ENCODE results near the gene MRPL53. TPM values are rescaled to one million over a fixed set of nuclear protein-coding genes. Genes with fewer than 3 reads are reported as not detected.

The MRPL53 gene
- total and polyA plus RNA-seq, 2 of the 13 experiments (the other 11 are each of a cell fraction or from before 2014, with no cell fraction given) = 34.3 to 51.9 TPM

DNA sequence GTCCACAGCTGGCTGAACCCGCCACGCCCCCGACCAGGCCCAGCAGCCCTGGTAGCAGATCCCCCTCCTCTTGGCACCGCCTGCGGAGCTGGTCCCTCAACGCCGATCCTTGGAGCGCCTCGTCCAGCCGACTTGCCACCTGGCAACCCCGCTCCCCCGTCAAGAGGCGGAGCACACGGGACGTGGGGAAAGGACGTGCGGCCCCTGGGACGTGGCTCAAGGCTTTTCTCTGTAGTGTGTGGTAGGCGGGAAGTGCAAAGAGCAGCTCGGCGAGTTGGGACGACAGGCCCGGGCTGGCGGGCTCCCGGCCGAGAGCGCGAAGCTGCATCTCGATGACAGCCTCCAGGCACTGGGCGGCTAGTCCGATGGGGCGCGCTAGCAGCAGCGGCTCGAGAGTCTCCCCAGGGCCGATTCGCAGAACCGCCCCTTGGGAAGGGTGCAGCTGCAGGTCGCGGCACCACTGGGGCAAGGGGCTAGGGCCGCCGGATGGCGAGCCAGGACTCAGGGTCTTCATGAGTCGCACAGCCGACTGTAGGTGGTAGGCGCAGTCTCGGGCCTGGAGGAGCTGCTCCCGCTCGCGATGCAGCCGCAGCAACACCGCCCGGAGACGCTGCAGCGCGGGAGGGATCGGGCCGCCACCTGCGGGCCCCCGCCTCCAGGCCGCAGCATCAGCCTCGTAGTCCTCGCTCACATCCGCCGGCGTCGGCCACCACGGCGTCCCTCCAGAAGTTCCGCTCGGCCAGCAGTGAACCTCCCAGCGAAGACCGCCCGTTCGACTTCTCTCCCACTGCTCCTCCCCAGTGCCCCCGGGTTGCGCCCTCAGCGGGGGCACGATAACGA, 9.7 kb upstream of the MRPL53 start (continued):
- TF ChIP-seq MYNN (CRISPR knock-in tag; IDR thresholded peaks at IDR 0.05; ENCODE audit: low read depth) (no peak), NCOR1 (IDR thresholded peaks at IDR 0.05; ENCODE audit: borderline replicate concordance, low read length) (no peak), ZFX (CRISPR knock-in tag; IDR thresholded peaks at IDR 0.05; ENCODE audit: low read depth) (peak; percentile 96), ZBTB3 (CRISPR knock-in tag; IDR thresholded peaks at IDR 0.05; ENCODE audit: borderline replicate concordance, low read depth) (0 out of 2 replicates have a peak, but pooled peaks have one; percentile 59), MTF1 (CRISPR knock-in tag; IDR thresholded peaks at IDR 0.05) (0 out of 2 replicates have a peak, but pooled peaks have one; percentile 30), NR2F2 (IDR thresholded peaks at IDR 0.05; ENCODE audit: borderline replicate concordance, low read depth) (no peak), ZNF367 (CRISPR knock-in tag; IDR thresholded peaks at IDR 0.05; ENCODE audit: borderline replicate concordance) (peak; percentile 55), ZNF883 (CRISPR knock-in tag; IDR thresholded peaks at IDR 0.05; ENCODE audit: not compliant biosample characterization) (peak; percentile 80), MTF2 (CRISPR knock-in tag; IDR thresholded peaks at IDR 0.05; ENCODE audit: borderline replicate concordance) (peak; percentile 96; the same call in 1 of the 2 replicates), TOE1 (CRISPR knock-in tag; IDR thresholded peaks at IDR 0.05) (no peak; the same call in 1 of the 2 replicates), ZNF724P (CRISPR knock-in tag; IDR thresholded peaks at IDR 0.05; ENCODE audit: borderline replicate concordance) (peak; percentile 57), AGO1 (IDR thresholded peaks at IDR 0.05; ENCODE audit: low read depth, low read length, poor library complexity, severe bottlenecking) (peak; percentile 81), ZNF747 (CRISPR knock-in tag; IDR thresholded peaks at IDR 0.05; ENCODE audit: borderline replicate concordance) (peak; percentile 48; the same call in 1 of the 2 replicates), ZNF777 (CRISPR knock-in tag; IDR thresholded peaks at IDR 0.05) (peak; percentile 72)
- TF ChIP-seq, protein P1, sequence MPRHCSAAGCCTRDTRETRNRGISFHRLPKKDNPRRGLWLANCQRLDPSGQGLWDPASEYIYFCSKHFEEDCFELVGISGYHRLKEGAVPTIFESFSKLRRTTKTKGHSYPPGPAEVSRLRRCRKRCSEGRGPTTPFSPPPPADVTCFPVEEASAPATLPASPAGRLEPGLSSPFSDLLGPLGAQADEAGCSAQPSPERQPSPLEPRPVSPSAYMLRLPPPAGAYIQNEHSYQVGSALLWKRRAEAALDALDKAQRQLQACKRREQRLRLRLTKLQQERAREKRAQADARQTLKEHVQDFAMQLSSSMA (CRISPR knock-in tag; IDR thresholded peaks at IDR 0.05) = peak; percentile 45; the same call in 1 of the 2 replicates
- TF ChIP-seq, protein P2, sequence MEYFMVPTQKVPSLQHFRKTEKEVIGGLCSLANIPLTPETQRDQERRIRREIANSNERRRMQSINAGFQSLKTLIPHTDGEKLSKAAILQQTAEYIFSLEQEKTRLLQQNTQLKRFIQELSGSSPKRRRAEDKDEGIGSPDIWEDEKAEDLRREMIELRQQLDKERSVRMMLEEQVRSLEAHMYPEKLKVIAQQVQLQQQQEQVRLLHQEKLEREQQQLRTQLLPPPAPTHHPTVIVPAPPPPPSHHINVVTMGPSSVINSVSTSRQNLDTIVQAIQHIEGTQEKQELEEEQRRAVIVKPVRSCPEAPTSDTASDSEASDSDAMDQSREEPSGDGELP (IDR thresholded peaks at IDR 0.05; ENCODE audit: borderline replicate concordance, low read depth) = peak; percentile 82
- TF ChIP-seq, protein P3, sequence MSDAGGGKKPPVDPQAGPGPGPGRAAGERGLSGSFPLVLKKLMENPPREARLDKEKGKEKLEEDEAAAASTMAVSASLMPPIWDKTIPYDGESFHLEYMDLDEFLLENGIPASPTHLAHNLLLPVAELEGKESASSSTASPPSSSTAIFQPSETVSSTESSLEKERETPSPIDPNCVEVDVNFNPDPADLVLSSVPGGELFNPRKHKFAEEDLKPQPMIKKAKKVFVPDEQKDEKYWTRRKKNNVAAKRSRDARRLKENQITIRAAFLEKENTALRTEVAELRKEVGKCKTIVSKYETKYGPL (CRISPR knock-in tag; IDR thresholded peaks at IDR 0.05) = 0 out of 2 replicates have a peak, but pooled peaks have one; percentile 61
- TF ChIP-seq, protein P4, sequence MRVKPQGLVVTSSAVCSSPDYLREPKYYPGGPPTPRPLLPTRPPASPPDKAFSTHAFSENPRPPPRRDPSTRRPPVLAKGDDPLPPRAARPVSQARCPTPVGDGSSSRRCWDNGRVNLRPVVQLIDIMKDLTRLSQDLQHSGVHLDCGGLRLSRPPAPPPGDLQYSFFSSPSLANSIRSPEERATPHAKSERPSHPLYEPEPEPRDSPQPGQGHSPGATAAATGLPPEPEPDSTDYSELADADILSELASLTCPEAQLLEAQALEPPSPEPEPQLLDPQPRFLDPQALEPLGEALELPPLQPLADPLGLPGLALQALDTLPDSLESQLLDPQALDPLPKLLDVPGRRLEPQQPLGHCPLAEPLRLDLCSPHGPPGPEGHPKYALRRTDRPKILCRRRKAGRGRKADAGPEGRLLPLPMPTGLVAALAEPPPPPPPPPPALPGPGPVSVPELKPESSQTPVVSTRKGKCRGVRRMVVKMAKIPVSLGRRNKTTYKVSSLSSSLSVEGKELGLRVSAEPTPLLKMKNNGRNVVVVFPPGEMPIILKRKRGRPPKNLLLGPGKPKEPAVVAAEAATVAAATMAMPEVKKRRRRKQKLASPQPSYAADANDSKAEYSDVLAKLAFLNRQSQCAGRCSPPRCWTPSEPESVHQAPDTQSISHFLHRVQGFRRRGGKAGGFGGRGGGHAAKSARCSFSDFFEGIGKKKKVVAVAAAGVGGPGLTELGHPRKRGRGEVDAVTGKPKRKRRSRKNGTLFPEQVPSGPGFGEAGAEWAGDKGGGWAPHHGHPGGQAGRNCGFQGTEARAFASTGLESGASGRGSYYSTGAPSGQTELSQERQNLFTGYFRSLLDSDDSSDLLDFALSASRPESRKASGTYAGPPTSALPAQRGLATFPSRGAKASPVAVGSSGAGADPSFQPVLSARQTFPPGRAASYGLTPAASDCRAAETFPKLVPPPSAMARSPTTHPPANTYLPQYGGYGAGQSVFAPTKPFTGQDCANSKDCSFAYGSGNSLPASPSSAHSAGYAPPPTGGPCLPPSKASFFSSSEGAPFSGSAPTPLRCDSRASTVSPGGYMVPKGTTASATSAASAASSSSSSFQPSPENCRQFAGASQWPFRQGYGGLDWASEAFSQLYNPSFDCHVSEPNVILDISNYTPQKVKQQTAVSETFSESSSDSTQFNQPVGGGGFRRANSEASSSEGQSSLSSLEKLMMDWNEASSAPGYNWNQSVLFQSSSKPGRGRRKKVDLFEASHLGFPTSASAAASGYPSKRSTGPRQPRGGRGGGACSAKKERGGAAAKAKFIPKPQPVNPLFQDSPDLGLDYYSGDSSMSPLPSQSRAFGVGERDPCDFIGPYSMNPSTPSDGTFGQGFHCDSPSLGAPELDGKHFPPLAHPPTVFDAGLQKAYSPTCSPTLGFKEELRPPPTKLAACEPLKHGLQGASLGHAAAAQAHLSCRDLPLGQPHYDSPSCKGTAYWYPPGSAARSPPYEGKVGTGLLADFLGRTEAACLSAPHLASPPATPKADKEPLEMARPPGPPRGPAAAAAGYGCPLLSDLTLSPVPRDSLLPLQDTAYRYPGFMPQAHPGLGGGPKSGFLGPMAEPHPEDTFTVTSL (CRISPR knock-in tag; IDR thresholded peaks at IDR 0.05; ENCODE audit: borderline replicate concordance) = peak; percentile 79
- TF ChIP-seq, protein P5, sequence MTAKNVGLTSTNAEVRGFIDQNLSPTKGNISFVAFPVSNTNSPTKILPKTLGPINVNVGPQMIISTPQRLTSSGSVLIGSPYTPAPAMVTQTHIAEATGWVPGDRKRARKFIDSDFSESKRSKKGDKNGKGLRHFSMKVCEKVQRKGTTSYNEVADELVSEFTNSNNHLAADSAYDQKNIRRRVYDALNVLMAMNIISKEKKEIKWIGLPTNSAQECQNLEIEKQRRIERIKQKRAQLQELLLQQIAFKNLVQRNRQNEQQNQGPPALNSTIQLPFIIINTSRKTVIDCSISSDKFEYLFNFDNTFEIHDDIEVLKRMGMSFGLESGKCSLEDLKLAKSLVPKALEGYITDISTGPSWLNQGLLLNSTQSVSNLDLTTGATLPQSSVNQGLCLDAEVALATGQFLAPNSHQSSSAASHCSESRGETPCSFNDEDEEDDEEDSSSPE (CRISPR knock-in tag; IDR thresholded peaks at IDR 0.05) = peak; percentile 87

All from HepG2 (cell line).